HG03565 (cell line): ENCODE results near the gene ABR.
"Not testable (repeated sequence)": the region's sequence is repeated elsewhere in the genome, so short reads cannot be mapped to it uniquely, and the experiment has no call there.

Experiments
- ATAC-seq: cut with Tn5 transposase; IDR thresholded peaks from one replicate; pipeline ENCODE4 v1.9.1; 2021; ENCODE audit warnings: mild to moderate bottlenecking, moderate library complexity; ENCODE audit not compliant: unreplicated experiment

Gene ABR

DNA sequence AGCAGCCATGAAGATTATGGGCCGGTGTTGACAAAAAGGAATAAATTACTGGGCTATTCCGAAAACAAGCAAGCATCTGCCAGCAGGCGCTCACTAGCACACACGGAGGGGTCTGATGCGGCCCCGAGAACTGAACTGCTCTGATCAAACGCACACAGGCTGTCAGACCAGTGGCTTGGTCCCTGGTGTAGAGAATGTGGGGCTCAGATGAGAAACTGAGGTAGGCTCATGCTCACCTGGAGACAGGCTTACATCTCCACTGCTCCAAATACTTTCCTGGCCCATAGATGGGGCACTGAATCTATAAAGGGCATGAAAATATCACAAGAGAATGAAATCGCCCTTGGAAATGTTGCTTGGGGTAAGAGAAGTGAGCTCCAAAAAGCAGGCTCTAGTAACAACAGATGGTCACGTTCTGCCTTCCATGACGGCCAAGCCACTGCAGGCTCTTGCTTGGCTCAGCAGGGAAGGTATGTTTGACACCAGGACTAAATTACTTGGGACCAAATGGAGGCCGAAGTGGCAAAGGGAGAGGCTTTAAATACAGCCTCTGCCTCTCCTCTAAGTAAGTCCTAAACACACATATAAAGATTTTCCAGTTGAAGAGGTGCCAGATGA, 5.4 kb downstream of the ABR start:
- ATAC-seq = no peak

GRCh38 chr17:1173432-1174262, 6.1 kb downstream of the ABR start:
- ATAC-seq = no peak

- no peak for ATAC-seq
Observed at GRCh38 chr17:1171953-1172352, 7.8 kb downstream of the ABR start.

- no peak for ATAC-seq
Observed at GRCh38 chr17:1170739-1171138, 9.0 kb downstream of the ABR start.

DNA sequence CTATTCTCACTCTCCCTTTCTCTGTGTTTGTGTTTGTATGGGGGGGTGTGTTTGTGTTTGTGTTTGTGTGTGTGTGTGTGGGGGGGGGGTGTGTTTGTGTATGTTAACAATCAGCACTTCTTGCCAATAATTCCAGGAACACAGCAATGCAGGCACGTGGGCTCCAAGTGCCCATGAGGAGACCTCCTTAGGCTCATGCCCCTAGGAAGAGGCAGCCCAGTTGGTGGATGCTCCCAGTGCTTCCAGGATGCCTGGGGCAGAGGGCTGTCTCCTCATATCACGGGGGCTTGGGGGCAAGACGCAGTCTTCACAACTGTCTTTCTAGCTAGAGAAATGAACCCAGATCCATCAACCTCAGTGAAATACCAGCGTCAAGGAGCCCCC, 9.9 kb downstream of the ABR start:
- no peak for ATAC-seq

- no peak for ATAC-seq
Observed at GRCh38 chr17:1169221-1169928, 10.4 kb downstream of the ABR start.

GRCh38 chr17:1168533-1169220, 11.1 kb downstream of the ABR start:
- no peak for ATAC-seq

DNA sequence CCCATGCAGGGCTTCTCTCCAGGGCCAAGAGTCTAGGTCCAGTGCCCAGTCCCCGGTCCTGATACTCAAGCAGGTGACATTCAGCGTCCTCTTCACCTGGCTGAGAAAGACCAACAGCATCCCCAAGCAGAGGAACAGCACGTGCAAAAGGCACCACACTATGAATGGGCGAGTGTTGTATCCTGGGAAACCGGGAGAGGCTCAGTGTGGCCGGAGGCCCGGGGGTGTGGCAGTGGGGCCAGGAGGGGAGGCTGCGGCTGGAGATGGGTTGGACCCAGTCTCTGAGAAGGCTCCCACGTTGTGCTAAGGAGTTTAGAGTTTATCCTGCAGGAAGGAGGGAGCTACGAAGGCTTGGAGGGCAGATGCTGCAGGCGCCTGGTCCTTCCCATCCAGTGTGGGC, 13.5 kb downstream of the ABR start:
- ATAC-seq = no peak

DNA sequence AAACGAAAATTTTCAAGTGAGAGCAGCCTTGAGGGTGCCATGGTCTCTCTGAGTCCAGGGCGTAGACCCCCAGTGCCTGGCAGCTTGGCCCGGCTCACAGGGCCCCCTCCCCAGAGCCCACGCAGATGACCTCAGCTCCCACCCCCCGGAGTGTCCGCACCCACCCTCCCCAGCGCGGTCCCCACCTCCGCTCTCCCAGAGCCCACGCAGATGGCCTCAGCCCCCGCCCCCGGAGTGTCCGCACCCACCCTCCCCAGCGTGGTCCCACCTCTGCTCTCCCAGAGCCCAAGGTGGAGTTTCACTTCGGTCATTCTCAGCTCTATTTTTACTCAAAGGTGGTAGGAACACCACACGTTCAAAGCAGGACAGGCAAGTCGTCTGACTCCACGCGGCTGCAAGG, 13.9 kb downstream of the ABR start:
- ATAC-seq = no peak

- ATAC-seq = no peak
Observed at GRCh38 chr17:1164935-1165556, 14.7 kb downstream of the ABR start.

GRCh38 chr17:1162116-1162855, 17.5 kb downstream of the ABR start:
- ATAC-seq = no peak

- no peak for ATAC-seq
Observed at GRCh38 chr17:1160591-1161390, 19.0 kb downstream of the ABR start.

DNA sequence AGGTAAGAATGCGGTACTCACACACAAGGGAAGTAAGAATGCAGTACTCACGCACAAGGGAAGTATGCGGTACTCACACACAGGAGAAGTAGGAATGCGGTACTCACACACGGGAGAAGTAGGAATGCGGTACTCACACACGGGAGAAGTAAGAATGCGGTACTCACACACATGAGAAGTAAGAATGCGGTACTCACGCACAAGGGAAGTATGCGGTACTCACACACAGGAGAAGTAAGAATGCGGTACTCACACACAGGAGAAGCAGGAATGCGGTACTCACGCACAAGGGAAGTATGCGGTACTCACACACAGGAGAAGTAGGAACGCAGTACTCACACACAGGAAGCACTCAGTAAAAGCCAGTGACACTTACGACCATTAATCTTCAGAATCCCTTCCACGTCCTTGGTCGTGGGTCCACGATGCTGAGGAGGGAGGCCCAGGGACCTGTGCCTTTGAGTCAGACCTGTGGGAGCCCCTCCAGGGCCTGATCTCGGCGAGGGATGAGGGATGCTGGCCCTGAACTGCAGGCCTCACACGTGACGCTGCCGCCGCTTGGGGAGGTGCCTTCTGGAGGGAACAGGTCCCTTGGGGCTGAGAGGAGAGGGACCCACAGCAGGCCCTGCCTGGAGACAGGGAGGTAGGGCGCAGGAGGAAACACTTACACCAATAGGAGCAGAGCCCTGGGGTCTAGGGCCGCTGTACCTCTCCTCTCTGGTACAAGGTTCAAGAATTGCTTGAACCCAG, 20.2 kb downstream of the ABR start:
- no peak for ATAC-seq

DNA sequence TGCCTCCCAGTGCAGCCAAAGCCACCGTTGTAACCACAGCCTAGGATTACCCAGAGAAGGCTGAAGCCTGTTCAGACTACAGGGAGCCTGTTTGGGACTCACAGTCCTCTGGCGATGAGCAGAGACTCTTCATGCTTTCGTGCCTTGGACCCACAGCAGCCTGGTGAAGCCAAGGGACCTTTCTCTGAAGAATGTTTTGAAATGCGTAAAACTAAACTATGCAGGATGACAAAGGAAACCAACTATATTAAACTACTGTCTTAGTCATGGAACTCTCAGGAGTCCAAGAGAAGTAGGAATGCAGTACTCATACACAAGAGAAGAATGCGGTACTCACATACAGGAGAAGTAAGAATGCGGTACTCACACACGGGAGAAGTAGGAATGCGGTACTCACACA, 20.9 kb downstream of the ABR start:
- no peak for ATAC-seq

- no peak for ATAC-seq
Observed at GRCh38 chr17:1156864-1157263, 22.9 kb downstream of the ABR start.

GRCh38 chr17:1154704-1155103, 25.1 kb downstream of the ABR start:
- ATAC-seq = no peak

- no peak for ATAC-seq
Observed at GRCh38 chr17:1153795-1154546, 25.8 kb downstream of the ABR start.

DNA sequence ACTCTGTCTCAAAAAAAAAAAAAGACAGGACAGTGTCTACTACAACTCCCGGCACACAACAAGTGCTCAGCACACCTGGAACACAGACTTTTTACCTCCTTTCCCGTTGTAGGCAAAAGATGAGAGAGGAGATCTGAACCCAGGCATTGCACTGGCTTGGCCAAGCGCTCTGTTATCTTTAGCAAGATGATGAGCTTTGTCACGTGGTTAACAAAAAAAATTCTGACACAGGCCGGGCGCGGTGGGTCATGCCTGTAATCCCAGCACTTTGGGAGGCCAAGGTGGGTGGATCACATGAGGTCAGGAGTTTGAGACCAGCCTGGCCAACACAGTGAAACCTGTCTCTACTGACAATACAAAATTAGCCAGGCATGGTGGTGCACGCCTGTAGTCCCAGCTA, 27.2 kb downstream of the ABR start:
- not testable (repeated sequence) for ATAC-seq
